ENCODE results near the gene HEG1.
A peak's percentile ranks its signal among the peaks of the same experiment; 100 is the strongest.

The HEG1 gene

DNA sequence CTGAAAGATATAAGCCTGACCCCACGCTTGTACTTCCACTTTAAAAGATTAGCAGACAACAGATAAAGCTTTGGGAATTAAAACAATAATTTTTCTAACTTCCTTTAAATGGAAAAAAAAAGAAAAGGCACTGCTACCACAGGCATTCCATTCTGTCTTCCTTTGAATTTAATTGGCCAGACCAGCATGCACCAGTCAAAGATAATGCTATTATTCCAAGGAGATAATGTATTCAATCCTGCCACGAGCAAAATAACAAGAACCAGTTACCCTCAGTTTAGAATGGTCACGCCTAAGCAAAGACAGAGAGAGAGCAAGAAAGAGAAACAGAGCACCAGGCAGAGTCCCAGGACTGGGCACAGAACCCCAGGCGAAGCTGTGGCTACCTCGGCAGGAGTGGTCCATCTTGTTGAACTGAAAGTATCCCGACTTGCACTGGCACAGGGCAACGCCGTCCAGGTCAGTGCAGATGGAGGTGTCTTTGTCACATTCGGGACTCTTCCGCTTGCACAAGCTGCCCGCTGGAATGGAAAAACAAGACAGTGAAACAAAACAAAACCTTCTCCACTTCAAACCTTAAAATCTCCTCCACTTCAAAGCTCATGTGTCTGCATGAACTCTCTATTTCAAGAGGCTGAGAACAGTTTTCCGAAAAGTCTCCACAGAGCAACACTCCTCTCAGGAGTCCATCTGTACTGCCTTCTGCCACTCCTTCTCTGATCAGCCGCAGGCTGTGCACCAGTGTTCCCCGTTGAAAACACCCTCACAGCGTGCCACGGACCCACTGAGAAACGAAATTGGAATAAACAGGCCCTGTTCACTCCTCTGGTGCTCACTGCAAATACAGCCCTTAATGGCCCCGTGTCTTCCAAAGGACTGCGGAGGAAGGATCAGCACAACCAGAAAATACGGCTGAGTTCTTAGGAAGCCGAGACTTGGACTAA is 58.2 kb downstream of the HEG1 start:
- Histone ChIP-seq H3K36me3 (ENCODE audit: insufficient read depth, low read length) (peaks cover 80% of the 10 kb centered on the region), H3K27ac (ENCODE audit: low read depth, low read length) (peak overlapping the region; percentile 81), H3K4me1 (ENCODE audit: insufficient read depth, low read length) (peaks cover 72% of the 10 kb centered on the region), H3K4me3 (ENCODE audit: low read depth in 1 of 2, low read length in 2 of 2) (no peak overlapping the region), H3K9me3 (ENCODE audit: low read length) (no peaks in the 10 kb centered on the region), H3K27me3 (ENCODE audit: control insufficient read depth in 1 of 2, insufficient read depth in 2 of 2, low read length in 2 of 2) (no peaks in the 10 kb centered on the region), H3K9ac (ENCODE audit: low read length) (no peak overlapping the region)

DNA sequence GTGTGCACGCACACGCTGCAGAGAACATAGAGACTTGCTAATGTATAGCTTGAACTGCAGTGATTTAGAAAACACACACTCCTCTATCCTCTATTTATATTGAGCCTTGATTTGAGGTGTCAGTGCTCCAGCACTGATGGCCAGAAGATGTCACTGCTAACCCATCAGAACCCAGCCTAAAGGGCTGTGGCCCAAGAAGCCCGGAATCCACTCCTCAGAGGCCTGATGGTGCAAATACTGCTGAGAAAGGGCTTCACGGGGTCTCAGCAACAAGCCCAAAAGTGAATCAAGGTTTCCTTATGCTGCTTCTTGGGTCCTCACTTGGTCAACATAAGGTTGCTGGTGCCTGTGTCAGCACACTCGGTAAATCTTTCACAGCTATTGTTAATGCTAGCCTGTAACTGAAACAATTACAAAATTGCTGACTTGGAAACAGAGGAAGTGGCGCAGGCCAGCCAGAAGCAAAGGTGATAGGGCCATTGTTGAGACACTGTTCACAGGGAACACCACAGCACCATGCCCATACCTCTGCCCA is 60.3 kb downstream of the HEG1 start:
- Histone ChIP-seq H3K4me3 (ENCODE audit: low read depth in 1 of 2, low read length in 2 of 2) (no peak overlapping the region), H3K27me3 (ENCODE audit: control insufficient read depth in 1 of 2, insufficient read depth in 2 of 2, low read length in 2 of 2) (no peaks in the 10 kb centered on the region), H3K27ac (ENCODE audit: low read depth, low read length) (peak overlapping the region; percentile 66), H3K9ac (ENCODE audit: low read length) (no peak overlapping the region), H3K9me3 (ENCODE audit: low read length) (no peaks in the 10 kb centered on the region), H3K36me3 (ENCODE audit: insufficient read depth, low read length) (peaks cover 78% of the 10 kb centered on the region), H3K4me1 (ENCODE audit: insufficient read depth, low read length) (peaks cover 51% of the 10 kb centered on the region)

DNA sequence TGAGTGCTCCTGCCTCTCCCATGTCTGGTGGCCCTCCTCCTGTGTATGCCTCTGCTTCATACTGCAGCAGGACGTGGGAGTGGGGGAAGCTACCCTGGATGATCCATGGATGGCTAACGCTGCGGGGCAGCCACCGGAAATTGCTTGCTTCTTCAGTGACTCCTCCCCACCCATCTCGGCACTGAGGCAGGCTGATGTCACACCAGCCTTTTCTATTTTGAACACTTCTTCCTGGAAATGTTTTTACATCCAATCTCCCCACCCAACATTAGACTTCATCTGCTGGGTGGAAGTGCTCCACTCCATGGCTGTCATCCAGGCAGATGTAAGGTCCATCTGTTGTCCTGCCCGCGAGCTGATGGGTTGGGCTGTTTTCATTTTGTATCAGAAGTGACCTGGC is 62.3 kb downstream of the HEG1 start:
- H3K27me3 ChIP-seq (ENCODE audit: control insufficient read depth in 1 of 2, insufficient read depth in 2 of 2, low read length in 2 of 2) = no peaks in the 10 kb centered on the region
- H3K4me3 ChIP-seq (ENCODE audit: low read depth in 1 of 2, low read length in 2 of 2) = no peak overlapping the region
- no peak overlapping the region for H3K9ac ChIP-seq (ENCODE audit: low read length)
- no peaks in the 10 kb centered on the region for H3K9me3 ChIP-seq (ENCODE audit: low read length)
- H3K36me3 ChIP-seq (ENCODE audit: insufficient read depth, low read length) = peaks cover 78% of the 10 kb centered on the region
- H3K27ac ChIP-seq (ENCODE audit: low read depth, low read length) = no peak overlapping the region
- peaks cover 31% of the 10 kb centered on the region for H3K4me1 ChIP-seq (ENCODE audit: insufficient read depth, low read length)

GRCh38 chr3:124992041-124992440 is 63.8 kb downstream of the HEG1 start:
- Histone ChIP-seq H3K9ac (ENCODE audit: low read length) (no peak overlapping the region), H3K4me1 (ENCODE audit: insufficient read depth, low read length) (peaks cover 20% of the 10 kb centered on the region), H3K9me3 (ENCODE audit: low read length) (no peaks in the 10 kb centered on the region), H3K27ac (ENCODE audit: low read depth, low read length) (no peak overlapping the region), H3K27me3 (ENCODE audit: control insufficient read depth in 1 of 2, insufficient read depth in 2 of 2, low read length in 2 of 2) (no peaks in the 10 kb centered on the region), H3K36me3 (ENCODE audit: insufficient read depth, low read length) (peaks cover 70% of the 10 kb centered on the region), H3K4me3 (ENCODE audit: low read depth in 1 of 2, low read length in 2 of 2) (no peak overlapping the region)

DNA sequence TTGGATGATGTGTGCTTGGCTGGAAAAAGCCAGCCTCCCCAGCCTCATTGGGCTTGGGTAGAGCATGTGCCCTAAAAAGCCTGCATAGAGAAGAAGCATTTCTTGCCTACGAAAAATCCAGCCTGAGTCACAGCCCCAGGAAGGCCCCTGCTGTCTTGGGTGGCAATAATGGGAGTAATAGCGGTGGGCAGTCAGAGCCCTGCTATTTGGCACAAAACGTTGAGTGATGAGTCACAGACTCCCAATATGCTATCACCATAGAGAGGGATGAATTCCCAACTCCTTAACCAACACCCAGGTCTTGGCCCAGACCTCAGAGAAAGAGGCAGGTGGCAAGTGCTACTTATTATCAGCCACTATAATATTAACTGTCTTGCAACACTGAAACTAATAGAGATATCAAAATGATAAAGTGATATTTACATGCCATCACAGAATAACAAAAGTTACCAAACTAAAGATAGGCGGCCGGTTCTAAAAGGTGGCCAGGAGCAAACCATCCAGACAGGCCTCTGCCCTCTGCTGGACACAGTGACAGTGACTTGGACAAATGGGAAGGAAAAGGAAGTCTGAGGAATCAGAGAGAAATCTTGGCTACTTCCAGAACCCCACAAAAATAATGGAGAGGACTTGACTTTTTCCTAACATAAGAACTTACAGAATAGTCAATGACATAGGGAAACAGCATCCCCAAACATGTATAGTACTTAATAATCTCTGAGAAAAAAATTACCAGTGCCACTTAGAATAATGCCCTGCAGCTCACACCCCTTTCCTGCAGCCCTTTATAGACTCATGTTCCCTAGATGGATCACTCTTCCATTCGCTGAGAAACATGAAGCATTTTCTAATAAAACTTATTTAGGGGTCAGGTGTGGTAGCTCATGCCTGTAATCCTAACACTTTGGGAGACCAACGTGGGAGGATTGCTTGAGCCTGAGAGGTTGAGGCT is 69.3 kb downstream of the HEG1 start:
- no peaks in the 10 kb centered on the region for H3K9me3 ChIP-seq (ENCODE audit: low read length)
- H3K27me3 ChIP-seq (ENCODE audit: control insufficient read depth in 1 of 2, insufficient read depth in 2 of 2, low read length in 2 of 2) = no peaks in the 10 kb centered on the region
- no peak overlapping the region for H3K9ac ChIP-seq (ENCODE audit: low read length)
- H3K27ac ChIP-seq (ENCODE audit: low read depth, low read length) = peak overlapping the region; percentile 3
- peaks cover 42% of the 10 kb centered on the region for H3K36me3 ChIP-seq (ENCODE audit: insufficient read depth, low read length)
- H3K4me1 ChIP-seq (ENCODE audit: insufficient read depth, low read length) = peaks cover 25% of the 10 kb centered on the region
- no peak overlapping the region for H3K4me3 ChIP-seq (ENCODE audit: low read depth in 1 of 2, low read length in 2 of 2)

- H3K27ac ChIP-seq (ENCODE audit: low read depth, low read length) = no peak overlapping the region
- H3K9me3 ChIP-seq (ENCODE audit: low read length) = no peaks in the 10 kb centered on the region
- peaks cover 36% of the 10 kb centered on the region for H3K36me3 ChIP-seq (ENCODE audit: insufficient read depth, low read length)
- peaks cover 25% of the 10 kb centered on the region for H3K4me1 ChIP-seq (ENCODE audit: insufficient read depth, low read length)
- H3K27me3 ChIP-seq (ENCODE audit: control insufficient read depth in 1 of 2, insufficient read depth in 2 of 2, low read length in 2 of 2) = no peaks in the 10 kb centered on the region
- H3K4me3 ChIP-seq (ENCODE audit: low read depth in 1 of 2, low read length in 2 of 2) = no peak overlapping the region
- no peak overlapping the region for H3K9ac ChIP-seq (ENCODE audit: low read length)
Observed at GRCh38 chr3:124985349-124985748, 70.4 kb downstream of the HEG1 start.

GRCh38 chr3:124984754-124985153 is 71.0 kb downstream of the HEG1 start:
- Histone ChIP-seq H3K27ac (ENCODE audit: low read depth, low read length) (no peak overlapping the region), H3K4me1 (ENCODE audit: insufficient read depth, low read length) (peaks cover 25% of the 10 kb centered on the region), H3K27me3 (ENCODE audit: control insufficient read depth in 1 of 2, insufficient read depth in 2 of 2, low read length in 2 of 2) (no peaks in the 10 kb centered on the region), H3K9me3 (ENCODE audit: low read length) (no peaks in the 10 kb centered on the region), H3K36me3 (ENCODE audit: insufficient read depth, low read length) (peaks cover 30% of the 10 kb centered on the region), H3K4me3 (ENCODE audit: low read depth in 1 of 2, low read length in 2 of 2) (no peak overlapping the region), H3K9ac (ENCODE audit: low read length) (no peak overlapping the region)

- Histone ChIP-seq H3K36me3 (ENCODE audit: insufficient read depth, low read length) (peaks cover 25% of the 10 kb centered on the region), H3K27ac (ENCODE audit: low read depth, low read length) (no peak overlapping the region), H3K27me3 (ENCODE audit: control insufficient read depth in 1 of 2, insufficient read depth in 2 of 2, low read length in 2 of 2) (no peaks in the 10 kb centered on the region), H3K4me3 (ENCODE audit: low read depth in 1 of 2, low read length in 2 of 2) (no peak overlapping the region), H3K9me3 (ENCODE audit: low read length) (no peaks in the 10 kb centered on the region), H3K9ac (ENCODE audit: low read length) (no peak overlapping the region), H3K4me1 (ENCODE audit: insufficient read depth, low read length) (peaks cover 25% of the 10 kb centered on the region)
Observed at GRCh38 chr3:124982855-124983254, 72.9 kb downstream of the HEG1 start.

GRCh38 chr3:124981472-124981871 is 74.3 kb downstream of the HEG1 start:
- Histone ChIP-seq H3K9me3 (ENCODE audit: low read length) (no peaks in the 10 kb centered on the region), H3K4me3 (ENCODE audit: low read depth in 1 of 2, low read length in 2 of 2) (no peak overlapping the region), H3K27ac (ENCODE audit: low read depth, low read length) (no peak overlapping the region), H3K9ac (ENCODE audit: low read length) (no peak overlapping the region), H3K4me1 (ENCODE audit: insufficient read depth, low read length) (peaks cover 18% of the 10 kb centered on the region), H3K27me3 (ENCODE audit: control insufficient read depth in 1 of 2, insufficient read depth in 2 of 2, low read length in 2 of 2) (no peaks in the 10 kb centered on the region), H3K36me3 (ENCODE audit: insufficient read depth, low read length) (peaks cover 29% of the 10 kb centered on the region)

DNA sequence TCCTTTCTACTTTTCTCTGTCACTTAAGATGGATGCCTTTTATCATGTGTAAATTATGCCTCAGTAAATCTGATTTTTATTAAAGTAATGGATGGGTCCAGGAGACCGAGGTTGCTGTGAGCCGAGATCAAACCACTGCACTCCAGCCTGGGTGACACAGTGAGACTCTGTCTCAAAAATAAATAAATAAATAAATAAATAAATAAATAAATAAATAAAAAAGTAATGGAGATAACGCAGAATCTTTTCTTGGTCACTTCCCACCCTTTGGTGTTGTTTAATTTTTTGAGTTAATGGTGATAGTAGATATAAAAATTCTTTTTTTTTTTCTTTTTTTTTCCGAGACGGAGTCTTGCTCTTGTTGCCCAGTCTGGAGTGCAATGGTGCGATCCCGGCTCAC is 77.2 kb downstream of the HEG1 start:
- Histone ChIP-seq H3K4me1 (ENCODE audit: insufficient read depth, low read length) (peaks cover 7% of the 10 kb centered on the region), H3K36me3 (ENCODE audit: insufficient read depth, low read length) (peaks cover 39% of the 10 kb centered on the region), H3K4me3 (ENCODE audit: low read depth in 1 of 2, low read length in 2 of 2) (no peak overlapping the region), H3K27ac (ENCODE audit: low read depth, low read length) (no peak overlapping the region), H3K9me3 (ENCODE audit: low read length) (no peaks in the 10 kb centered on the region), H3K27me3 (ENCODE audit: control insufficient read depth in 1 of 2, insufficient read depth in 2 of 2, low read length in 2 of 2) (no peaks in the 10 kb centered on the region), H3K9ac (ENCODE audit: low read length) (no peak overlapping the region)

DNA sequence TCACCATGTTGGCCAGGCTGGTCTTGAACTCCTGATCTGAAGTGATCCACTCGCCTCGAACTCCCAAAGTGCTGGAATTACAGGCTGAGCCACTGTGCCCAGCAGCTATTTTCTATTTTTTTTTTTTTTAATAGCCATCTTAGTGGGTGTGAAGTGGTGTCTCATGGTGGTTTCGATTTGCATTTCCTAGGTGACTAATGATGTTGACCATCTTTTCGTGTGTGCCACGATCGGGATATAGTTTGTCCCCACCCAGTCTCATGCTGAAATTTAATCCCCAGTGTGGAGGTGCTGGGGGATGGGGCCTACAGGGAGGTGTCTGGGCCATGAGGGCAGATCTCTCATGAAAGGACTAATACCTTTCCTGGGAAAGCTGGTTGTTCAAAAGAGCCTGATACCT is 79.4 kb downstream of the HEG1 start:
- Histone ChIP-seq H3K4me3 (ENCODE audit: low read depth in 1 of 2, low read length in 2 of 2) (no peak overlapping the region), H3K9me3 (ENCODE audit: low read length) (no peaks in the 10 kb centered on the region), H3K9ac (ENCODE audit: low read length) (no peak overlapping the region), H3K36me3 (ENCODE audit: insufficient read depth, low read length) (peaks cover 40% of the 10 kb centered on the region), H3K4me1 (ENCODE audit: insufficient read depth, low read length) (no peaks in the 10 kb centered on the region), H3K27ac (ENCODE audit: low read depth, low read length) (no peak overlapping the region), H3K27me3 (ENCODE audit: control insufficient read depth in 1 of 2, insufficient read depth in 2 of 2, low read length in 2 of 2) (no peaks in the 10 kb centered on the region)

All from muscle layer of colon (tissue), 2 donors.